Globus pallidus (tissue), 1 donor: ENCODE data around the gene GRK5.

ENCODE experiments used
- DNase-seq: peaks from one replicate; pipeline ENCODE4 v3.0.0-alpha.2; 2015; ENCODE audit warnings: low spot score

The GRK5 gene

DNA sequence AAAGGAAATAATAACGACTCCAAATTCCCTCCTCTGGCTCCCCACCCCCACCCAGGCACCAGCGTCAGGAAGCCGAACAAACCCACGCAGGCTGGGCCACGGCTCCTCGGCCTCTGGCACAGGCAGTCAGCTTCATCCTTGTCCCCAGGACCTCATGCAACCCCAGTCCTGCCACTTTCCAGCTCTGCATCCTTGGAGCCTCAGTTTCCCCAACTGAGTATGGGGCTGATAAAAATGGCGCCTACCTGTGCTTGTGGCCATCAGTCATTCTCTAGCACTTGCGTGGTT, 198.1 kb downstream of the GRK5 start:
- no peak for DNase-seq

DNA sequence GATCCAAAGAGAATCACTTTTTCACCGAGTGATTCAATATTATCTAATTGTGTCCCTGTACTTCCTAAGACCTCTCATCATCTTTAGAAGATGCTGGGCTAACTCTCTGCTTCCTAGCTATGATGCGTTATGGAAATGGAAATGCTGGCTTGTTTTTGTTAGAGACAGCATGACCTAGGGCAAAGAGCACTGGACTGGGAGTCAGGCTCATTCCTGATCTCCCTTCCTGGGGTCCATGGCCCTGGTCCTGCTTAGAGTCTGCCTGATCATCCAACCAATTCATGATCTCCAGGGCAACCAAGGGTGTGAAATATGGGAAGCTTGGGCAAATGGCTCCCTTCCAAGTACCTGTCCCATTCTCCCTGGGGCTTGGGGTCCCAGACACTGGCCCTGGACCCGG, 198.8 kb downstream of the GRK5 start:
- DNase-seq: no peak

DNA sequence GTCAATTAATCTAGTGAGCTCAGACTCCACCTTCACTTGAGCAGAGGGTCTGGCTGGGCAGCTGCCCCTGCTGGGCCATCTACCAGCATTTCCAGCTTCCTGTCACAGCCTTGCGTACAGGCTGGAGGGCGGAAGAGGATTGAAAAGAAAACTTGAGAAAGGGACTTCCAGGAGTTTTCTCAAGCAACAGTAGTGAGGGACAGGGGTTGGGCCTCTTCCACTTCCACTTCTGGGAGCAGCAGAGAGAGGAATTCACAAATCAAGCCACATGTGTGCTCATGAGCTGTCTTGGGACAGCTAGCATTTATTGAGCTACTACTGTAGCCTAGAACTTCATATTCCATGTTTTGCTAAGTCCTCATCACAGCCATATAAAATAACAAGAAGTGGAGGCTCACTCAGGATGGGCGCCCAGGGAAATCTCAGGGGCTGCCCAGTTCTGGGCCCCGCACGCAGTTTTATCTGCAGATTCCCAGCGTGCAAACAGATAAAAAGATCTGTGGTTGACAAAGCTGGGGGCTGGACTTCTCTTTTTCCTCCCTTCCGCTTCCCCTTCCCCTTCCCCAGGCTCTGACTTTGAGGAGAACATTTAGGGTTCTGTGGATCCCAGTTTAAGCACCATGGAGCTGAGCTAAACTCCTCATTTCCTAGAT, 199.4 kb downstream of the GRK5 start:
- peak; percentile 40 for DNase-seq

DNA sequence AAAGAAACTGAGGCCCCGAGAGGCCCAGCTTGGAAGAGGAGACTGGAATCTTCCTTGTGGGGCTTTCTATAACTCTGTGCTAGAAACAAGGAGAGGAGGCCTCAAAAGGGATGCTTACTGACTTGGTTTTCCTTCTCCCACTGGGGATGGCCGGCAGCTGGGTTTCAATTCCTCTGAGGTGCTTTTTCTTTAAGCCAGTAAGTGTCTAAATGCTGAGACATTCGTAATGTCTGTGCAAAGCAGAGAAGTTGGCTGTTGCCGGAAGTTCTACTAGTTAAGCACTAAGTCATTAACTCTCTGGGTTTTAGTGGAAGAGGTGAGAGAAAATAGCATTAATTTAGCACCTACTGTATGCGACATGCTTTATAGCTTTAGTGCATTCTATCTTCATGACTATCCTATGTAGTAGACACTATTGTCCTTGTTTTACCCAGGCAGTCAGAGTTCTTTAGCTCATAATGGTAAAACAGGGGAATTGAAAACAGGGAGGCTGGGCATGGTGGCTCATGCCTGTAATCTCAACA, 199.9 kb downstream of the GRK5 start:
- peak; percentile 48 for DNase-seq

DNA sequence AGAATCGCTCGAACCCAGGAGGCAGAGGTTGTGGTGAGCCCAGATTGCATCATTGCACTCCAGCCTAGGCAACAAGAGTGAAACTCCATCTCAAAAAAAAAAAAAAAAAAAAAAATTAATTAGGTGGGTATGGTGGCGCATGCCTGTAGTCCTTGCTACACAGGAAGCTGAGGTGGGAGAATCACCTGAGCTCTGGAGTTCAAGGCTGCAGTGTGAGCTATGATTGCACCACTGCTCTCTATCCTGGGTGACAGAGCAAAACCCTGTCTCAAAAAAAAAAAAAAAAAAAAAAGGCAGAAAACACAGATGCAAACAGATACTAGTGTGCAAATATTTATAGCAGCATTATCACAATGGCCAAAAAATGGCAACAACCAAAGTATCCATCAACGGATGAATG, 200.7 kb downstream of the GRK5 start:
- no peak for DNase-seq

DNA sequence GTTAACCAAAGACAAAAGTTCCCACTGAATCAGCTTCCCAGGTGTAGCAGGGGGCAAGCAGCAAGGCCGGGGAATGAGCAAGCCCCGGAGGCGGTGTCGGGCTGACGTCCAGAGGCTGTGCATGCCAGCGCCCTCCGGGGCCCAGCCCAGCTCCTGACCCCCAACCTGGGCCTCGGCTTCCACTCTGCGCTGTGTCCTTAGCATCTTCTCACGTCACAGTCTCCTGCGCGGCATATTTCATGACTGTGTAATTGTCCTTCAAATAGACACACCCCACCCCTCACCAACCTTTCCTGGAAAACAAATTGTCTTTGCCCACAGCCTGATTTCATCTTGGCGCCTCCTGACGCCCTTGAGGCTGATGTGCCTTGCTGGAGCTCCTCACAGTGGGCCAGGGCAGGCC, 201.6 kb downstream of the GRK5 start:
- DNase-seq: no peak

DNA sequence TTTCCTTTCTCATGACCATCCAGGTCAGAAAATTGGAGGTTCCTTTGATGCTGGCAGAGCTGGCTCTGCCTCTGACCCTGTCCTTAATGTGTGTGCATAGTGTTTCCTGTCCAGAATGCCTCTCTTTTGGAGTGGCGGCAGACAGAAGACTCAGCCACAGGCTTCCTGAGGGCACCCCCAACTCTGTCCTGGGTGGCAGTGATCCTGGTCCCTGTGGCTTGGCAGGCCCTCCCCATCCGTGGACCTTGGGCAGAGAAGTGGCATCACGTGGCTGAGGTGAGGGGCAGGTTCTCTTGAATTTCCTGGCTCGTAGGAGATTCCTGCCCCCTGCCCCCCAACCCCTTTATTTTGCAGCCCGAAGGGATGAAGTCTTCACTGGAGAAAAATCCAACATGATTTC, 202.0 kb downstream of the GRK5 start:
- no peak for DNase-seq

DNA sequence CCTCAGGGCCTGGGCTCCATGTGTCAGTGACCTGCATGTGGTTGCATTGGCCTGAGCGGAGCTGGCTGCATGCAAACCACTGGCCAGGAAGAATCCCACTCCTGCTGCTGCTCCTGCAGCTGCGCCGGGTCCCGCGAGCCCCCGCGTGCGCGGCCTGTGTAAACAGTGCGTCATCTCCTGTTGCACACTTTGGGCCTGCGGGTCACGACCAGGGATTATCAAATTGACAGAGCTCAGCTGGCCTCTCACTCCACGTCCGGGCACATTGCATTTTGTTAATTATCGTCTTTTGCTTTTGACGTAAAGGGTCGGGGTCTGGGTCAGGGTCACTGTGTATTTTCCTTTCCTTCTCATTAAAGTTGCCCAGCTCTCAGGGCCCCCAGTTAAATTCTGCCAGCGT, 202.5 kb downstream of the GRK5 start:
- DNase-seq: no peak

DNA sequence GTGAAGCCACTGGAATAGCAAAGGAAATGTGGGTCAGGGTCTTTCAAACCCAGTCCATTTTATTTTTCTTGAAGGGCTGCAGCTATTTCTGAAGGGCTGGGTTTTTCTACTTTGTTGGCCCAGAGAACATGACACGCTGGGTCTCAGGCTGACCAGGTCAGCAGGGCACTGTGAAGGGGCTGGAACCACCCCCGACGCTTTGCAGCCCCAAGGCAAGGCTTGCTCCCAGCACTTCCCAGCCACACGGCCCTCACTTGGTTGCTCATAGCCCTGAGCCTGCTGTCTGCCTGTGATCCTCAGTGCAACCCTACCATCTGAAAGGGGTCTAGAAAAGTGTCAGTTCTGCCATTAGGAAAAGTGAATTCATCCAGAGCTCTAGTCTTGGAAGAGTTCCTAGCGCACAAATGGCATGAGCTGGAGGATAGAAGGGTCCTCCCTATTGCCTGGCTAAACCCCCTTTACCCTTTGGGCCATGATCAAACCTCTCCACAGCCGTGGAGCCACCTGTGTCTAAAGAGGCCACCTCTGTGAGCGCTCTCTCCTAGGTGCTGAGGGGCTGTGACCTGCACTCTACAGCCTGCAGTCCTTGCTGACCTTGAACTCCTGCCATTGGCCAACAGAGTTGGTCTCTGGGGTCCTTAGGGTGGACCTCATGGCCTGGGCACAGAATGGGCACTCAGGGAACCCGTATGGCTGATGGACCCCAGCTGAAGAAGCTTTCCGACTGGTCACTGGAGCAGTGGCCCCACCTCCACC, 203.2 kb downstream of the GRK5 start:
- no peak for DNase-seq

DNA sequence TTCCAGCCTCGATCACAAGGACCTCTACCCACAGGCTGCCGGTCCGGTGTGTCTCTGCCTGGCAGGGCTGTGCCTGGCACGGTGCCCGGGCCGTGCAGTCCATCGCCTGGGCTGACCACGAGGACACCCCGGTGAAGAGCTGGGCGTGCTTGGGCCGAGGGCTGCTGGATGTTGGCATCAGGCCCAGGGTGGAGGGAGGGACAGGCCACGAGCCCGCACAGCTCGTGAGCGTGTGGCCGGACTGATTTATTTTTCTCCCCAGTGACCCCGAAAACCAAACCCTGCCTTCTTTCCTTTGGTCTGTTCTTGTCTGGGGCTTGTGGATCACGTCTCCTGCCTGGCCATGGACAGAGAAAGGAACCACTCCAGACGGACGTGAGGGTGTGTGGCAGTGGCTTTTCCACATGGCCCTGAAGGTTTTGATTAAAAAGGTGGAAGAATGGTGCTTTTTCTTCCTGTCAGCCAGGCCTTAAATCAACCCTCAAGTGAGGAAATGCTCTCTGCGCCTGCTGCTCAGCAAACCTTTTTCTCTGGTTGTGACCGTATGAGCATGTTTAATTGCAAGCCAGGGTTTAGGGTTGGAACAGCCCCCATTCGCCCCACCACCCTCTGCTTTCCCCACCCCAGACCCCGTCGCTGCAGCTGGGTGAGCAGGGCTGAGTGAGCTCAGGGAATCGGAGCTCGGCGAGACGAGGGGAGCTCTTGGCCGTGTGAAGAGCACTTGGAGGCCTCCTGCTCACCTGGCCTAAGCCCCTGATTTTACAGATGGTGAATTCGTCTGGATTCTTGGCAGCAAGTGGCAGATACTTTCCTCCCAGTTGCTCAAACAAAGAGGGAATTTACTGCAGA, 205.1 kb downstream of the GRK5 start:
- DNase-seq: peak; percentile 51

DNA sequence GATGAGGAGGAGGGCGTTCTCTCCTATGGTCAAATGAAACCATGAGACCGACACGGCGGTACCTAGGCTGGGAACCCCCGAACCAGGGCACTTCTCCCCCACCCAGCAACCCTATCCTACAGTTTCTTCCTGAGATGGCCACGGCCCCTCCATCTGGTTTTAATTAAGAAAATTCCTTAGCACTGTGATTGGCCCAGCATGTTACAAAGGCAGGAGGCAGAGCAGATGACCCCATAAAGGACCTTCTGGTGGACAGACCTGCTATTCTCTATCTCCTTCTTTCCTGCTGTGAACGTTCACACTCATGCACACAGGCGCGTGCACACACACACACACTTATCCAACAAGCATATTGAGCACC, 205.7 kb downstream of the GRK5 start:
- no peak for DNase-seq

DNA sequence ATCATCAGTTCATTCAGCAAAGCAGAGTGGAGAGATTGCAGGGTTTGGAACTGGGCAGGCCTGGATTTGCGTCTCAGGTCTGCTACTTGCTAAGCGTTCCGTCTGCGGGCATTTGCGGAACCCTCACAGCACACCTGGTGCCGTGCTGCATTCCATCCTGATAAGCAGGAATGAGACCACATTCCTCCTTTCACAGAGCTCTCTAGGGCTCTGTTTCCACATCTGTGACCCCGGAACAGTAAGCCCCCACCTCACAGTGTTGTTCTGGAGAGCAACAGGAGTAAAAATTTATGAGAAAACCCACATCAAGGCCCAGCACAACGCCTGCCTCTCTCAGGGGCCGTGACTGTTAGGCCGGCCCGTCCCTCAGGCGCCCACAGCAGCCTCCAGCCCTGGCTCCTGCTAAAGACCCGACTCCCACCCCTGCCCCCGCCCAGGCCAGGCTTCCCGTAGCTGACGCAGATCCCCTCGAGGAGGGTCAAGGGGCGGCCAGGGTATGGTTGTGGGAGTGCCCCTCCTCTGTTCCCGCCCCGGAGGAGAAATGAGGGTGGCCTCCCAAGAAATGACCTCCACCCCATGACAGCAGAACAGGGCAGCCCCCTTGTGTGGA, 206.2 kb downstream of the GRK5 start:
- no peak for DNase-seq

DNA sequence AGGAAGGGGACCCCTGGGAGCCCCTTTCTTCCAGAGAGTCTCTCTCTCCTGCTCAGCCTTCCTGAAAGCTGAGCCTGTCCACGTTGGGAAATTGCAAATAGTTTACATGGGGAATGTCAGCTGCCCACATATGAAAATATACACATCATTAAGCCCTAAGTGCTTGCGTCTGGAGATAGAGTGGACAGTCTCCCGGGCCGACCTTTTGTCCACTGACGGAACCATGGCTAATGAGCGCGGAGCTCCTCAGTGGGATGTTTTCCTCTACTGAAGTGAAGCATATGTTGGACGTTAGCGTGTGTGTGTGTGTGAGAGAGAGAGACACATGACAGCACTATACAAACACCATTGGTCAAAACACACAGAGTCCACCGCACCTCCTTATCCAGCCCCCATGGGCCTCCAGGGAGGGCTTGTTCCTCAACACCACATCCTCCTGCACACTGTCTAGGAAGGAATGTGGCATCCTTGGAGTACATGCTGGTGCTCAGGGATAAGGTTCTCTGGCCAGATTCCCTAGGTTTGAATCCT, 206.8 kb downstream of the GRK5 start:
- DNase-seq: no peak

DNA sequence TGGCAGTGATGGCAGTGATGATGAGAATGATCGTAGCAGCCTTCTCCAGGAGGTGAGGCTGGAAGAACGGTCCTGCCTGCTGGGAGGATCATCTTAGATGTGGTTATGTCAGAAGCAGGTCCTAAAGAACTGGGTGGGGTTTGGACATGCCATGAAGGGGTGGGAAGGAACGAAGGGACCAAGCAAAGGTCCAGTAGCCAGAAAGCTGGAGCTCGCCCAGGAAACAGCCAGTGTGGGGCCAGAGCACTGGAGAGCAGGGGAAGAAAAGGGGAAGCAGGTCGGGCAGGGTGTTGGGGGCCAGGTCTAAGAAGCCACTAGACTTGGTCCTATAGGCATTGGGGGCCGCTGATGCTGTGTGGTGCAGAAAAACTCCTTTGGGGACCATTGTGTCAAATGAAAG, 207.8 kb downstream of the GRK5 start:
- no peak for DNase-seq

DNA sequence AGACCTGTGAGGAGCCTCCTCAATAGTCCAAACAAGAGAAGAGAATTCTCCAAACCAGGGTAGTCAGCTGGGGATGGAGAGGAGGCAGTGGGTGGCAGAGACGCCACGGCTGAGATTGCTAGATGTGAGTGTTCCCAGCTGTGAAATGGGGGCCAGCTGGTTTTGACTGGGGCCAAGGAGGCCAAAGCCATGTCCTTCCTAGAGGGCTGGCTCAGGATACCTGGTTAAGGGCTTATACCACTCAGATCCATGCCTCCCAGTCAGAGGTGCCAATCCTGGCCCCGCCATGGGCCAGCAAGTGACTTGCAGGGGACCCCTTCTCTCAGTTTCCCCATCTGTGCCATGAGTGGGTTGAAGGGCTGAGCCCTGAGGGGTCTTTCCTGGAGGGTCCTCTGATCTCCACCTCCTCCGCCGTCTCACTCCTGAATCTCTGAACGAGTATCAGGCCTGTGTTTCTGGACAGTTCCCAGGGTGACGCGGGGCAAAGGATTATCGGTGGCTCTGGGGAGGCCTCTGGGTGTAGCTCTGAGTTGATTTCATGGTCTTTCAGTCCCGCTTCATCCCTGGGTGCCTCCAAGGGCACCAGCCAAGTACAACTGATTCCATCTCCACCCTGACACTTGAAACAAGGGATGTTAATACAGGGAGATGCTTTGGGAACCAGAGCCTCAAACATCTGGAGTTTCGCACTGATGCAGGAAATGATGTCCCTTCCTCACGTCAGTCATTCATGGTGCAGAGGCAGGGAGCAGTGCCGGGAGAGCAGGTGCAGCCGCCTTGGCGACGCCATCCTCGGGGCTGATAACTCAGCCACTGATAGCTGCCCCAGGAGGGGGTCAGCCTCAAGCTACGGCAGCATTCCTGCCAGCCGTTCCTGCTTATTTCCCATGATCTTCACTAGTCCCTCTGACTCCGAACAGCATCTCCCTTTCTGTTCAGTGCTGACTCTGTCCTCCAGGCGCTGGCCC, 208.4 kb downstream of the GRK5 start:
- no peak for DNase-seq

DNA sequence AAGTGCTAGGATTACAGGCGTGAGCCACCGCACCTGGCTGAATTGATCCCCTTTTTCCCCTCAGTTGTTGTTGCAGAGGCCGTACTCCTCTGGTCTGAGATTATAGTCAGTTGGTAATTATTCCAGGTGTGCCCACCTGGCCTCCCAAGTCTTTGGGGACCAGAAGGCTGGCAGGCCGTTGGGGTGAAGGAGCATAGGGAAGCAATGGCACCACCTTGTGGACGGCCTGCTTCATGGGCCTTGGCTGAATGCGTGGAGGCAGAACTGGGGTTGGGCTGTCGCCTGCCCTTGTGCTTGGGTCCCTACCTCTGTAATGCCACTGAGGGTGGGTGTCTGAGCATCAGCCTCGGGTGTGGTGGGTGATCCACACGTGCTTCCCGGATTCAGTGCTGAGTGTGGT, 209.5 kb downstream of the GRK5 start:
- DNase-seq: peak; percentile 26

DNA sequence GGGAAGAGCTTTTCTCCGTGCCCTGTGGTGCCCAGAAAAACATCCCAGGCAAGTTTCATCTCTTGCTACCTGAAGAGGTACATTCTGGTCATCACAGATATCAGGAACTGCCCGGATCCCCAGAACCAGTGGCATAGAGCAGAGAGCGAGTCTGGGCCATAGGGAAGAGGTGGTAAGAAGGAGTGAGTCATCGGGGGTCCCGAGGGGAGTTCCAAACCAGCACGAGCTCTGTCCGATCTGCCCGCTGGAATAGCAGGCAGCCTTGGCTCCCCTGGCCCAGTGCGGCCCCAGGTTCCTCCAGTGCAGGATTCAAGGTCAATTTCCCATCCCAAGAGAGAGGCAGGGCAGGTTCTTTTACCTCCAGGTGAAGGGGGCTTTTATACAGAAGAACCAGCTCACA, 210.5 kb downstream of the GRK5 start:
- DNase-seq: no peak

DNA sequence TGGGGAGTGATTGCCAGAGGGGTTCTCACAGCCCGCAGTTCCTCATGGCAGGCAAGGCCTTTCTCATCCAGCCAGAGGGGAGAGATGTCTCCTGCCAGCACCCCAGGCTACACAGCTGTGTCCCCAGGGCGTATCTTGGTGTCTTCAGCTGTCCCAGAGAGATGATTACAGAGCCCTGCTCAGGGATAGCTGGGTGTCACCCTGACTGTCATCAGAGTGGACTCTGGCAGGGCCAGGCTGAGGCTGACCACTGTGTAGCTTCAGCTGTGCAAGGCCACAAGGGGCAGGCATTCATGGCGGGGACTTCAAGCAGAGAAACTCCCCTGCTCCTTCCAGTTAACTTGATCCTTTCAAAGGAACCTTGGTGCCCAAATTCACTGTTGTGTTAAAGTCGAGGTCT, 211.0 kb downstream of the GRK5 start:
- no peak for DNase-seq

DNA sequence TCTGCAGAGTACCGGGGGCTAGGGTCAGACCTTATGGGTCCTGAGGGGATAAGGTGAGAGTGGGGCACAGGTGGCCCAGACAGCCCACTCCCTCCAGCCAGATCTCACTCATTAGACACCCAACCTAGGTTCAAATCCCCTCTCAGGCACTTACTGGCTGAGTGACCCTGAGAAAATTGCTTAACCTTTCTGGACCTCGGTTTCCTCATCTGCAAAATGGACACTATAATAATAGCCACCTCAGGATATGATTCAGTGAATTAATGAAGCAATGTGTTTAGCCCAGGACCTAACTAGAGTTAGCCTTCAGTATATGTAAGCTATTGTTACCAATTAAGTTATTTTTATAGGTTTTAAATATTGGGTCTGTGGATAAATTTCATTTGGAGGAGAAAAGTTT, 212.6 kb downstream of the GRK5 start:
- DNase-seq: no peak

DNA sequence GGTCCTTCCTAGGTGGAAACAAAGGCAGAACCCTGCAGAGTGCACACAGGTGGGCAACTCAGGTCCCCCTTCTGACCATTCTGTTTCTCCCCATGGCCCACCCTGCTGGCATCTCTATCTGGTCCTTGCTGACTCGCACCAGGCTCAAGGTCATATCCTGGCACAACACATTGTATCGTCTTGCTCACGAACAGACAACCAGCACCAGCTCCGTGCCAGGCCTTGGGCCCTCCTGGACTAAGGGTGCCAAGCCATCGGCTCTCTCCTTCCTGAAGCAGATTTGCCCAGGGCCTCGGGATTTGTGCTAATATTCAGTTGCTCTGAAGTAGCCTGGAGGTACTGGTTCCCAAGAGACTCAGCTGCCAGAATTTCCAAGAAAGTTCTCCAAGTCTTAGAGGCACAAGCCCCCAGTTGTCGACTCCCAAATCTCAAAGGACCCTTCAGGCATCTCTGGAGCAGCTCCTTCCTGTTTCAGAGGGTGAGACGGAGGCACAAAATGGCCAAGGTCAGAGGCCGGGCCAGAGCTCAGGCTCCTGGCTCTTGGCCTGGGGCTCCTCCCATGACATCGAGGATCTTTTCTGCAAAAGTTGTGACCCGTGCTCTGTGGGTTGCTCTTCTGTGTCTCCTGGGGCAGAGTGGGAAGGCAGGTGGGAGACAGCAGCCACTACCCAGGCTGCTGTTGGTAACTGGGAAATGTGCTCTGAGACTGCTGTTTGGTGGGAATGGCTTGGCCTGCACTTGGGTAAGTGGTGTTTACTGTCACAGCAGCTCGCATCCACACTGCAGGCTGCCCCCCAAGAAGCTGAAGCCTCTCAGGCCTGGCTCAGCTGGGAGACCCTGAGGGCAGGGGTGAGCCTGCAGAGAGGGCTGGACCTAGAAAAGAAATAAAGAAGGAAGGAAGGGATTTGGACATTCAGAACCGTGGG, 213.8 kb downstream of the GRK5 start:
- DNase-seq: no peak
